Omental fat pad (tissue), 4 donors: ENCODE data around the gene SCN10A. TPM values are rescaled to one million over a fixed set of nuclear protein-coding genes. Genes with fewer than 3 reads are reported as not detected.
A peak's percentile ranks its signal among the peaks of the same experiment; 100 is the strongest.

Experiments used
- ATAC-seq: fragments of 150-250 bp; one replicate; pipeline ENCODE4 v1.9.1; 2016; ENCODE audit warnings: mild to moderate bottlenecking, moderate library complexity; ENCODE audit not compliant: low FRiP score
- DNase-seq: peaks from one replicate; pipeline ENCODE4 v3.0.0-alpha.2; 2019; ENCODE audit warnings: low spot score
- total RNA-seq, 4 donors: library from RNA; depleted of rRNA; stranded (reverse); fragments of >200 nt; gene quantifications; one replicate each; pipeline ENCODE4 v1.1.0, GENCODE V29; 2016
- TF ChIP-seq, protein P1 (sequence below), 3 donors: fragments of 450-650 bp; IDR thresholded peaks; one replicate each; pipeline ENCODE4 v1.5.1; 2016 to 2017; ENCODE audit warnings: antibody characterized with exemption in 3 of 3, mild to moderate bottlenecking in 3 of 3, moderate library complexity in 2 of 3

Gene SCN10A
- total RNA-seq, 4 donors from 2014 or later, result not detected

DNA sequence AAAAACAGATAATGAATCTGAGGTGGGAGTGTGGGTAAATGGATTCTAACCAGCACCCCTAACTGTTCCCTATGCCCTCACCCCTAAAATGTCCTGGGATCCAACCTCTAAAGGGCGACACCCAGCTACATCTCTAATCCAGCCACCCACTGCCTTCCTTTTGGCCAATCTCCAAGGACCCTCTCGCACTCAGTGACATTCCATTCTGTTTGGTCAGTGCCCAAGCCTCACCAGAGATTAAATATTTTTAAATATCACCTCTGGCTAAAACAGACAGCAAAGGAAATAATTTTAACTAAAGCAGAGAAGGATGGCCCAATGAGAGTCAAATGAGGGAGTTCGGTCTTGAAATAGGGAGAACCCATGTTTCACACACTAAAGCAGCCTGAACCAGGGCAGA is 19.9 kb upstream of the SCN10A start:
- TF ChIP-seq, protein P1, sequence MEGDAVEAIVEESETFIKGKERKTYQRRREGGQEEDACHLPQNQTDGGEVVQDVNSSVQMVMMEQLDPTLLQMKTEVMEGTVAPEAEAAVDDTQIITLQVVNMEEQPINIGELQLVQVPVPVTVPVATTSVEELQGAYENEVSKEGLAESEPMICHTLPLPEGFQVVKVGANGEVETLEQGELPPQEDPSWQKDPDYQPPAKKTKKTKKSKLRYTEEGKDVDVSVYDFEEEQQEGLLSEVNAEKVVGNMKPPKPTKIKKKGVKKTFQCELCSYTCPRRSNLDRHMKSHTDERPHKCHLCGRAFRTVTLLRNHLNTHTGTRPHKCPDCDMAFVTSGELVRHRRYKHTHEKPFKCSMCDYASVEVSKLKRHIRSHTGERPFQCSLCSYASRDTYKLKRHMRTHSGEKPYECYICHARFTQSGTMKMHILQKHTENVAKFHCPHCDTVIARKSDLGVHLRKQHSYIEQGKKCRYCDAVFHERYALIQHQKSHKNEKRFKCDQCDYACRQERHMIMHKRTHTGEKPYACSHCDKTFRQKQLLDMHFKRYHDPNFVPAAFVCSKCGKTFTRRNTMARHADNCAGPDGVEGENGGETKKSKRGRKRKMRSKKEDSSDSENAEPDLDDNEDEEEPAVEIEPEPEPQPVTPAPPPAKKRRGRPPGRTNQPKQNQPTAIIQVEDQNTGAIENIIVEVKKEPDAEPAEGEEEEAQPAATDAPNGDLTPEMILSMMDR (IDR thresholded peaks at IDR 0.05), result no peak
- DNase-seq, result no peak
- ATAC-seq, result no peak

DNA sequence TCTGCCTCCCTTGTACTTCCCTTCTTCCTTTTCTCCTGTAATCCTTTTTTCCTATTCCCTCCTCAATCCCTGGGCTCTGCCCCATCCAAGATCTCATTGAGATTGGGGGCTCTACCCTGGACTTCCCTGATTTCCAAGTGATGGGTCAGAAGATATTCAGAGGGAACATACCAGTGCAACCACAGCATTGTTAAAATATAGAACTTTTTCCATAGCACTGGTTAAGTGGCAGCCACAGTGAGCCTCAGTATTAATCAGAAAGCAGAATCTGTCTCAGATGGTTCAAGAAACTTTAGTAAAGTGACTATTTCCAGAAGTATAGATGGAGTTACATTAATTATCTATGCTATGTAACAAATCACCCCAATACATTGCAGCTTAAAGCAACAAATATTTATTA is 18.7 kb upstream of the SCN10A start:
- TF ChIP-seq, protein P1 (IDR thresholded peaks at IDR 0.05), result no peak
- ATAC-seq, result no peak
- no peak for DNase-seq

DNA sequence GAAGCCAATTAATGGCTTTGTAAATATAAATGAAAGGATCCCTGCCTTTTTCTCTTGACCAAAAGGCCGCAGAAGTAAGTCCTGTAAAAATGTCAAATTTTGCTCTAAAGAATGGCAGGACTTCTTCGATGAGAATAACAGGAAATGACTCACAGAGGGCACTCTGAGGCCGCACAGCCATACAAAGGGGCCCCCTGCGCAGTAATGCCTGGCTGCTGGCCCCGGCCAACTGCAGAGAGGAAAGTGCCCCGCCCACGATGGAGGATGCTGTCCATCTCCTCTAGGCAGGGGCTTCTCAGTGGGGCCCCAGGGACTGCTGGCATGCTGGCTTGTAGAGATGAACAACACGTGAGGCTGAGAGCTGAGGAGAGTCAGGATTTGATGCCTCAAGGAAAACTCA is 18.1 kb upstream of the SCN10A start:
- DNase-seq (no peak), ATAC-seq (no peak)
- TF ChIP-seq, protein P1 (IDR thresholded peaks at IDR 0.05), result no peak

DNA sequence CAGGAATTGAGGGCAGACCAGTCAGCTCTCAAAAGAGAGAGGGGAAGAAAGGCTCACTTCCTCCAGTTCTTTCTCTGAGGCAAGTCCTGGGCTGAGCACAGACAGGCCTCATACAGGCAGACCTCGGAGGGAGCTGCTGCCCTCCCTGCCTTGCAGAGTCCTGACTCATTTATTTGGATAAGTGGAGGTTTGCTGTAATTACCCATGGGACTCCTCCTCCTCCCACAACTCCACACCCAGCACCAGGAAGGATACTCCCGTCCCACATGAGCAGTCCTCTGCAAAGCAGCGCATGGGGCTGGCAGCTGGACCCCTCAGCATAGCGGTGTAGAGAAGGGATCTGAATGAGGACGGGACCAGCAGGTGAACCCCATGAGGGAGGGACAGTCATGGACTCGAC is 13.4 kb upstream of the SCN10A start:
- DNase-seq (no peak), ATAC-seq (peak; percentile 95)
- TF ChIP-seq, protein P1 (IDR thresholded peaks at IDR 0.05), result no peak

DNA sequence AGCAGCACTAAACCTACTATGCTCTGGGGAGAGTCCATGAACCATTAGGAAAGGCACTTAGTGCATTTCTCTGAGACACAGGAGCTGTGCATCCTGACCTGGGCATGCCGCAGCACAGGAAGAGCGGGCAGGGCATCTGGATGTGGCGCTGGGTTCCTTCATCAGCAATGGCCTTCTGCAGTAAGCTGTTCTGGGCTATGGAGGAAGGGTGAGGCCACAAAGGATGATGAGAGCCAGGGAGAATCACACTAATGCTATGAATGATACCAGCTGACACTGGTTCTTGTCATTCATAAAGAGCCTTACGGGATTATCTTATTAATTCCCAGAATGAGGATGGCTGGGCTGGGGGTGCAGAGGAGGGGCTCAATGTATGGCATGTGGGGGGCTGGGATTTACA is 12.7 kb upstream of the SCN10A start:
- TF ChIP-seq, protein P1 (IDR thresholded peaks at IDR 0.05), result no peak
- ATAC-seq, result no peak
- no peak for DNase-seq

DNA sequence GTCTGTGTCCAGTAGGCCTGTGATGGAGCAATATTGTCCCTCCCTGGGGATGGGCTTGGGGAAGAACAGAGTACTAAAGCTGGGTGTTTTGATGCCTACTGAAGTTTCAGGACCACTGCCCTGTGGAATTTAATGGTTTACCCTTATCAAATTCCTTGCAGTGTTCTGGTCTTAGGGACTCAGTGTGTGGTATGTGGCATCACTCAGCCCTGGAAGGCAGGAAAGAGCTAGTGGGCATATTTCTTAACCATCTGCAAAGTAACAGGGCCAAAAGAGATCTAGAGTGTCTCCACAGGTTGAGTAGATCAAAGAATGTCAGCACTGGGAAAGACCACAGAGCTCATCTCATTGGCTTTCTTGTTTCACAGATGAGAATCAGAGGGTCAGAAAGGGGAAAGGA is 11.8 kb upstream of the SCN10A start:
- ATAC-seq, result no peak
- no peak for DNase-seq
- TF ChIP-seq, protein P1 (IDR thresholded peaks at IDR 0.05), result no peak

DNA sequence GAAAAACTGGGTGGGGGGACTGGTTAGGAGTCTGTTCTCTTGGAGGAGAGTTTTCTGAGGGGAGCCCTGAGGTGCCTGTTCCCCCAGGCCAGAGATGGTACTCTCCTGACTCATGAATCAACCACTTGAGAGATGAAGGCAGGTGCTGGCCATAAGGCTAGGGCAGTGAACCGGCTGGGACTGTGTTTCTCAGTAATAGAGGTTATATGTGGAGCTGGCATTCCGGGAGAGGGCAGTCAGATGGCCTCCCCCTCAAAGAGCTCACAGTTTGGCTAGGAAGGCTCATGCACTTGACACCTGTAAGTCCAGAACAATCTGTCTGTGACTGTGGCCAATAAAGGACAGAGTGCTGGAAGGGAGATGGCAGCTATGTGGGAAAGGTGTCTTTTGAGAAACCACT is 10.0 kb upstream of the SCN10A start:
- TF ChIP-seq, protein P1 (IDR thresholded peaks at IDR 0.05), result no peak
- DNase-seq, result no peak
- ATAC-seq, result no peak
